GM23248 (cell line): ENCODE data around the gene COQ9. TPM values are rescaled to one million over a fixed set of nuclear protein-coding genes. Genes with fewer than 3 reads are reported as not detected.

Source experiments
- DNase-seq: peaks from one replicate; pipeline ENCODE4 v3.0.0-alpha.2; 2015
- H2AFZ ChIP-seq: fragments of 200-600 bp; sonication (generic); 2 replicates; pipeline ENCODE4 v1.6.1; 2016; ENCODE audit warnings: antibody characterized with exemption
- H3F3A ChIP-seq: fragments of 200-600 bp; sonication (generic); 2 replicates; pipeline ENCODE4 v1.6.1; 2016; ENCODE audit warnings: mild to moderate bottlenecking, antibody characterized with exemption, mixed run types; ENCODE audit not compliant: insufficient read depth
- H3K27ac ChIP-seq: fragments of 200-600 bp; sonication (generic); 2 replicates; pipeline ENCODE4 v1.5.1; 2016; ENCODE audit warnings: mild to moderate bottlenecking
- H3K27me3 ChIP-seq: fragments of 200-600 bp; sonication (generic); replicated peaks from 2 replicates; pipeline ENCODE4 v1.6.1; 2016; ENCODE audit warnings: mild to moderate bottlenecking; ENCODE audit not compliant: insufficient read depth
- H3K36me3 ChIP-seq: fragments of 200-600 bp; sonication (generic); 2 replicates; pipeline ENCODE4 v1.6.1; 2016; ENCODE audit warnings: low read depth, mild to moderate bottlenecking
- H3K4me1 ChIP-seq: fragments of 200-600 bp; sonication (generic); 2 replicates; pipeline ENCODE4 v1.6.1; 2016; ENCODE audit warnings: mild to moderate bottlenecking; ENCODE audit not compliant: insufficient read depth
- H3K4me2 ChIP-seq: fragments of 200-600 bp; sonication (generic); one replicate; pipeline ENCODE4 v1.6.1; 2016; ENCODE audit warnings: mild to moderate bottlenecking; ENCODE audit not compliant: unreplicated experiment
- H3K4me3 ChIP-seq: fragments of 200-600 bp; sonication (generic); 2 replicates; pipeline ENCODE4 v1.5.1; 2016; ENCODE audit warnings: mild to moderate bottlenecking
- H3K79me2 ChIP-seq: fragments of 200-600 bp; sonication (generic); 2 replicates; pipeline ENCODE4 v1.6.1; 2016; ENCODE audit warnings: mild to moderate bottlenecking; ENCODE audit not compliant: insufficient read depth
- H3K9ac ChIP-seq: fragments of 200-600 bp; sonication (generic); 2 replicates; pipeline ENCODE4 v1.6.1; 2016; ENCODE audit warnings: mild to moderate bottlenecking
- H3K9me2 ChIP-seq: fragments of 200-600 bp; sonication (generic); 2 replicates; pipeline ENCODE4 v1.6.1; 2016; ENCODE audit warnings: mixed run types, mild to moderate bottlenecking, moderate library complexity; ENCODE audit not compliant: insufficient read depth
- H3K9me3 ChIP-seq: fragments of 200-600 bp; sonication (generic); one replicate; pipeline ENCODE4 v1.6.1; 2017; ENCODE audit warnings: low read depth
- H4K20me1 ChIP-seq: fragments of 200-600 bp; sonication (generic); 2 replicates; pipeline ENCODE4 v1.6.0; 2016; ENCODE audit not compliant: insufficient read depth
- EZH2 ChIP-seq: fragments of 200-600 bp; sonication (generic); IDR thresholded peaks from 2 replicates; pipeline ENCODE4 v1.6.1; 2018; ENCODE audit warnings: antibody characterized with exemption, mild to moderate bottlenecking; ENCODE audit not compliant: insufficient read depth, poor library complexity, severe bottlenecking
- EZH2phosphoT487 ChIP-seq: fragments of 200-600 bp; sonication (generic); IDR thresholded peaks from 2 replicates; pipeline ENCODE4 v1.6.1; 2018; ENCODE audit warnings: antibody characterized with exemption, moderate library complexity, mild to moderate bottlenecking, low read depth; ENCODE audit not compliant: insufficient read depth
- WGBS, 2 experiments: methylation state at CpG; one replicate each; pipeline ENCODE4 v1.1.6; 2015 to 2017; ENCODE audit warnings: low lambda C conversion rate in 2 of 2, low coverage in 1 of 2; ENCODE audit errors: missing lambda C conversion rate in 2 of 2; 5-methylcytosine and 5-hydroxymethylcytosine counted together
- in situ Hi-C: fragments of 300-500 bp; cut with MboI; formaldehyde crosslinking; loops from 2 replicates; pipeline ENCODE4 v1.15.0; 2020
- polyA plus RNA-seq: library from polyadenylated mRNA; unstranded; fragments of >200 nt; fragmentation: Nextera tagmentation; extraction: Ambion mirVana; gene quantifications from 2 replicates; pipeline ENCODE4 v1.2.1, GENCODE V29; 2016
- total RNA-seq: library from RNA; depleted of rRNA; stranded (reverse); fragments of >200 nt; shearing (Covaris generic); gene quantifications from 2 replicates; pipeline ENCODE4 v1.2.3, GENCODE V29; 2014

Gene COQ9
- total and polyA plus RNA-seq, 2 experiments from 2014 or later = 41.3 to 41.8 TPM

DNA sequence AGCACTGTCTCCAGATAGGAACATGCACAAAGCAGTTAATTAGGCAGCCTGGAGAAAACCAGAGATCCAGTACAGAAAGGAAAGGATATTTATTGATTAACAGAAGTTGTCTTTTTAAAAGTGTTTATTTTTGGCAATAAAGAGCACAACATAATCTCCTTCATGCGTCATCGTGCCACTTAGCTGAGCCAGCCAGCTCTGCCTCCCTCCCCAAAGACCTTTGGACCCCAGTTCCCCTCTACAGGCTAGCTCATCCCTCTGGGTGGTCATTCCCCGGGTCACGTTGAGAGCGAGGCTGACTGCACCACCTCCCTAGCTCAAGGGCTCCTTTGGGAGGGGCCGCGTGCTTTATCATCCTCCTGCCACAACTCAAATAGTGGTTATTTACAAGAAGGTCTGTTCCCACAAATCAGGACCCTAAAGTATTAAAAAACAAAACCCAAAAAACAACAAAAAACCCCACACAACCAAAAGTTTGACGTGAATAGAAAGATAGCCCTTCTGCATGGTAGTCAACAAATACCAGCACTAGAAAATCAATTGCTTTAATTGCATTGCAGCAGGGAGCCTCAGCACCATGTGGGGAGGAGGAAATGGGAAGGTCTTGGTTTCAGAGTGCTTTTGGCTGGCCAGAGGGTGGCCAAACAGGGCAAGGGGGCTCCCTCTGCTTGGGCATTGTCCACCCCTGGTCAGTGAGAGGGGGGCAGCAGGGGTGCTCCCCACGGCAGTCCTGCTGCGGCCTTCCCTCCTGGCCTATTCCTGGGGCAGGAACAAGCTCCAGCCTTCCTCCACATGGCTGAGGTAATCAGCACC lies 24.8 kb downstream of the COQ9 start:
- Histone ChIP-seq H3K9me2 (no peaks in the 10 kb centered on the region), H3K27ac (no peak overlapping the region), H3K4me1 (peaks cover 5% of the 10 kb centered on the region; the same call in 1 of the 2 replicates), H4K20me1 (no peaks in the 10 kb centered on the region), H3F3A (peaks cover 43% of the 10 kb centered on the region), H2AFZ (no peak overlapping the region), H3K9me3 (no peaks in the 10 kb centered on the region), H3K27me3 (no peaks in the 10 kb centered on the region), H3K36me3 (peaks cover 39% of the 10 kb centered on the region), H3K4me3 (no peak overlapping the region), H3K4me2 (no peak overlapping the region), H3K79me2 (peaks cover 30% of the 10 kb centered on the region), H3K9ac (no peak overlapping the region)
- peak; percentile 36 for DNase-seq
- in situ Hi-C loops = no loop called here
- TF ChIP-seq EZH2phosphoT487 (no peak), EZH2 (no peak)
- WGBS, 2 experiments = 62 to 67% methylated on average over 10 of the region's 10 CpGs

DNA sequence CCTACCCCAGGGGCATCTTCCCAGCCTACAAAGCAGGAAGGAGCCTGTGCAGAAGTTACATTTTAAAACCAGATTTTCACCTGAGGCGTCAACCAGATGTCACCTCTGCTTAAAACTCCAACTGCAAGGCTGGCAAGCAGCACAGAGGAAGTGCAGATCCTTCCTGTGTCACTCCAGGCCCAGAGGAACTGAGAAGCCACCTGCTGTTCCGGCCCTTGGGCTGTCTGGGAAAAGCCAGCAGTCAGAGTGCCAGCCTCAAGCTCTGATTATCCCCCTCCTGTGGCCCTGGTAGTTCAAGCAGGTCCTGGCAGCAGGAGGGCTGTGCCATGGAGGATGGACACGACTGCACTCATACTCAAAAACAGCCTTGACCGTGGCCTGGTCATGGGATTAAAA lies 25.4 kb downstream of the COQ9 start:
- in situ Hi-C loops = no loop called here
- H3K4me3 ChIP-seq = no peak overlapping the region
- H3K9ac ChIP-seq = no peak overlapping the region
- peaks cover 33% of the 10 kb centered on the region for H3K36me3 ChIP-seq
- H2AFZ ChIP-seq = no peak overlapping the region
- H4K20me1 ChIP-seq = no peaks in the 10 kb centered on the region
- TF ChIP-seq EZH2 (no peak), EZH2phosphoT487 (no peak)
- no peaks in the 10 kb centered on the region for H3K9me2 ChIP-seq
- H3K9me3 ChIP-seq = no peaks in the 10 kb centered on the region
- peaks cover 38% of the 10 kb centered on the region for H3F3A ChIP-seq
- no peak for DNase-seq
- H3K79me2 ChIP-seq = peaks cover 35% of the 10 kb centered on the region
- no peaks in the 10 kb centered on the region for H3K27me3 ChIP-seq
- no peak overlapping the region for H3K4me2 ChIP-seq
- H3K27ac ChIP-seq = no peak overlapping the region
- WGBS, 2 experiments = 70 to 76% methylated on average over 3 to 4 of the region's 4 CpGs
- H3K4me1 ChIP-seq = peaks cover 5% of the 10 kb centered on the region; the same call in 1 of the 2 replicates

DNA sequence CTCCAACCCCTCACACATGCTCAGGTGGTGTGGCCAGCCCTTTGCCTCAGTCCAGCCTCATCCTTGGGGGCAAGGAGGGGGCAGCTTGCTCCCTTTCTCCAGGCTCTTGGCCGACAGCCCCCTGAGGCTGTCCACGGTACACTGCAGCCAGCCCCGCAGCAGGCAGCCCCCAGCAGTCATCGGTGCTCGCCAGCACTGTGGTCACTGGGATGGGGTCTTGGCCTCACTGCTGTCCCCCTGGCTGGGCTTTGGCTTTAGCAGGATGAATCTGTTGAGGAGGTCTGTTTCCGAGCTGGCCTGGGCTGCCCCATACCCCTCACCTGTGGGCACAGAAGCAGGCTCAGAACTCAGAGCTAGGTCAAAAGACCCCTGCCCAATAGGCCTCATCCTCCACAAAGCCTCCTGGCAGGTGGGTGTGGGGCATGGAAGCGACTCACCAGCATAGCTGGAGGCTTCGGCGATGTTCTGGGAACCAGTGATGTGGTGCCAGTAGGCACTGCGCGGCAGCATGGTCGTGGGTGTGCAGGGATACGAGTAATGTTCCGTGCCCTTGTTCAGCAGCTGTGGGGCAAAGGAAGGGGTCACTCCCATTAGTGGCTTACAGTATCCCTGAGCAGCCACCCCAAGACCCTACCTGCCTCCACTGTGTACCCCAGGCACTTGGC lies 26.0 kb downstream of the COQ9 start:
- Histone ChIP-seq H2AFZ (no peak overlapping the region), H3K9ac (no peak overlapping the region), H4K20me1 (no peaks in the 10 kb centered on the region), H3K27me3 (no peaks in the 10 kb centered on the region), H3K4me3 (no peak overlapping the region), H3F3A (peaks cover 32% of the 10 kb centered on the region), H3K27ac (no peak overlapping the region), H3K36me3 (peaks cover 26% of the 10 kb centered on the region), H3K9me3 (no peaks in the 10 kb centered on the region), H3K79me2 (peaks cover 35% of the 10 kb centered on the region), H3K4me1 (peaks cover 5% of the 10 kb centered on the region; the same call in 1 of the 2 replicates), H3K9me2 (no peaks in the 10 kb centered on the region), H3K4me2 (no peak overlapping the region)
- DNase-seq = no peak
- TF ChIP-seq EZH2 (no peak), EZH2phosphoT487 (no peak)
- WGBS, 2 experiments = 79 to 83% methylated on average over 13 to 14 of the region's 14 CpGs
- in situ Hi-C loops = no loop called here

DNA sequence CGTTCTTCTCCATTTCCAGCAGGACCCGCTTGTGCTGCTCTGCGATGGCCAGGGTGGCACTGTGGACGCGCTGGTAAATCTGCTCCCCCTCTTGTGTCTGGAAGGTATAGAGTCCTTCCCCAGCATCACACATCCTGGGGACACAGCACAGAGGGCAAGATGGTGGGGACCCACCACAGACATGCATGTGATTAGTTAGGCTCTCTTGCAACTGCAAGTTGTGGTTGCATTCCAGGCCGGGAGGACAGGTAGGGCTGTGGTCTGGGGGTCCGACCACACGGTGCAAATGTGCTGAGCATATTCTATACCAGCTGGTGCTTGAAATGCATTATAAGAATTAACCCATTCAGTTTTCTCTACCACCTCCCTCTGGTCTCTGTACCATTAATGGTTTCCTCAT lies 26.6 kb downstream of the COQ9 start:
- Histone ChIP-seq H2AFZ (no peak overlapping the region), H3K9me2 (no peaks in the 10 kb centered on the region), H3K9me3 (no peaks in the 10 kb centered on the region), H3K36me3 (peaks cover 25% of the 10 kb centered on the region), H3K4me2 (no peak overlapping the region), H3K27ac (no peak overlapping the region), H4K20me1 (no peaks in the 10 kb centered on the region), H3F3A (peaks cover 26% of the 10 kb centered on the region), H3K27me3 (no peaks in the 10 kb centered on the region), H3K9ac (no peak overlapping the region), H3K4me3 (no peak overlapping the region), H3K79me2 (peaks cover 35% of the 10 kb centered on the region), H3K4me1 (peaks cover 9% of the 10 kb centered on the region)
- DNase-seq = no peak
- no peak for TF ChIP-seq EZH2phosphoT487
- no peak for TF ChIP-seq EZH2
- WGBS, 2 experiments = 73% methylated on average over 5 to 8 of the region's 8 CpGs
- in situ Hi-C loops = no loop called here
